SK-N-SH (cell line): Measurements from ENCODE around the gene PPT2.

Experiments used
- CTCF ChIP-seq: fragments of 200-600 bp; sonication (generic); IDR thresholded peaks from 2 replicates; pipeline ENCODE4 v1.6.1; 2017; ENCODE audit warnings: antibody characterized with exemption, mild to moderate bottlenecking, moderate library complexity
- FOSL2 ChIP-seq: IDR thresholded peaks from 2 replicates; pipeline ENCODE4 v1.4.0; 2012; ENCODE audit warnings: low read depth, mild to moderate bottlenecking, moderate library complexity, borderline replicate concordance
- NRF1 ChIP-seq: IDR thresholded peaks from 2 replicates; pipeline ENCODE4 v1.6.1; 2012; ENCODE audit warnings: low read depth, mild to moderate bottlenecking, low read length

- TF ChIP-seq CTCF (no peak), NRF1 (no peak), FOSL2 (no peak)
Observed at GRCh38 chr6:32198866-32199265, 44.9 kb downstream of the PPT2 start.
